NCI-H524 treated with DMSO at 0.1 percent for 48 hours (cell line): ENCODE measurements around the gene UTY.
"Not testable (repeated sequence)": the region's sequence is repeated elsewhere in the genome, so short reads cannot be mapped to it uniquely, and the experiment has no call there.

ENCODE experiments used
- DNase-seq: peaks from one replicate; lab custom pipeline; 2025; lab: John Stamatoyannopoulos, UW

Gene UTY

DNA sequence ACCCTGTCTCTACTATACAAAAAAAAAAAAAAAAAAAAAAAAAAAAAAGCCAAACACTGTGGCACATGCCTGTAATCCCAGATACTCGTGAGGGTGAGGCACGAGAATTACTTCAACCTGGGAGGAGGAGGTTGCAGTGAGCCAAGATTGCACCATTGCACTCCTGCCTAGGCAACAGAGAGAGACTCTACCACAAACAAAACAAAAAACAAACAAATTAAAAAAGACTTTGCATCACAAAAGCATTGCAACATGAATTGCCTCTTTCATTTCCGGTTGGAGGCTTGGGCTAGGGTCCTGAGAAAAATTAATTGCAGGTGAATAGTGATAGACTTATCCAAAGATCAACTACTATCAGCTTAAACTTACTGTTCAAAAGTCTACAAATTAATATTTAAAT is 180.4 kb downstream of the UTY start:
- DNase-seq, result no peak

DNA sequence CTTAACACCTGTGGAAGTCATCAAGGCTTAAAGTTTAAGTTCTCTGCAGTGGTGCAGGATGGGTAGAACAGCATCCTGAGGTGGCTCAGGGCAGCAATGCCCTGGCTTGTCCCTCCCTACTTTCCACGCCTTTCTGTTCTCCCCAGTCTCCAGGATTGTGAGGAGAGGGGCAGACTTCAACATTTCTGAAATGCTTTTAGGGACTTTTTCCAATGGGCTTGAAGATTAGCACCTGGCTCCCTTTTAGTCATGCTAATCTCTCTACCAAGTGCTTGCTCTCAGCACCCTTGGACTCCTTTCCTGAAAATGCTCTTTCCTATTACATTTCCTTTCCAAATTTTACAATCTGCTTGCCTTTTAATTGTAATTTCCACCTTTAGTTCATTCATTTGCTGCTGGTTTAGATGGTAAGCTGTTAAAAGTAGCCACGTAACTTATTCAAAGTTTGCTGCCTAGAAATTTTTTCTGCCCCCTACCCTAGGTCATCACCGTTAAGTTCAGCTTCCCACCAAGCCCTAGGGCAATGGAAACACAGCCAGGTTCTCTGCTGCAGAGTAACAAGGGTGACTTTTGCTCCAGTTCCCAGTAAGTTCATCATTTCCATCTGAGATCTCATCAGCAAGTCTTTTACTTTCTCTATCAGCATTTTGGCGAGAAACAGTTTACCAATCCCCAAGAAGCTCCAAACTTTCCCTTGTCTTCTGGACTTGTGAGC is 183.5 kb downstream of the UTY start:
- no peak for DNase-seq

DNA sequence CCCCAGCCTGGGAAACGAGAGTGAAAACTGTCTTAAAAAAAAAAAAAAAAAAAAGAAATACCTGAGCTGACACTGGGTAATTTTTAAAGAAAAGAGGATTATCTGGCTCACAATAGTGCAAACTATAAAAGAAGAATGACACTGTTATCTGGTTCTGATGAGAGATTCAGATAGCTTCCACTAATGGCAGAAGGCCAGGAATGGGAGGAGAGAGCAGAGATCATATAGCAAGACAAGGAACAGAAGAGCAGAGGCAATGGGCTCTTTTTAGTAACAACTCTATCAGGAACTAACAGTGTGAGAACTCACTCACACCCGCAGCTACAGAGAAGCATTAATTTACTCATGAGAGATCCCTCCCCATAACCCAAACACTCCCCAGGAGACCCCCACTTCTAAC is 184.8 kb downstream of the UTY start:
- no peak for DNase-seq

DNA sequence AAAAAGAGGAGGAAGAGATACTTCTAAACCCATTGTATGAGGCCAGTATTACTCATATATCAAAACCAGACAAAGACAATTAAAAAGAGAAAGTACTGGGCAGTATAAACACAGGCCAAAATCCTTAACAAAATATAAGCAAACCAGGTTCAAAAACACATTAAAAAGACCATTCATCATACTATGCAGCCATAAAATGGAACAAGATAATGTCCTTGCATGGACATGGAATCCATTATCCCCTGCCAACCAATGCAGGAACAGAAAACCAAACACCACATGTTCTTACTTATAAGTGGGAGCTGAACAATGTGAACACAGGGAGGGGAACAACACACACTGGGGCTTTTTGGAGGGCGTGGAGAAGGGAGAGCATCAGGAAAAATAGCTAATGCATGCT is 188.6 kb downstream of the UTY start:
- DNase-seq, result no peak

DNA sequence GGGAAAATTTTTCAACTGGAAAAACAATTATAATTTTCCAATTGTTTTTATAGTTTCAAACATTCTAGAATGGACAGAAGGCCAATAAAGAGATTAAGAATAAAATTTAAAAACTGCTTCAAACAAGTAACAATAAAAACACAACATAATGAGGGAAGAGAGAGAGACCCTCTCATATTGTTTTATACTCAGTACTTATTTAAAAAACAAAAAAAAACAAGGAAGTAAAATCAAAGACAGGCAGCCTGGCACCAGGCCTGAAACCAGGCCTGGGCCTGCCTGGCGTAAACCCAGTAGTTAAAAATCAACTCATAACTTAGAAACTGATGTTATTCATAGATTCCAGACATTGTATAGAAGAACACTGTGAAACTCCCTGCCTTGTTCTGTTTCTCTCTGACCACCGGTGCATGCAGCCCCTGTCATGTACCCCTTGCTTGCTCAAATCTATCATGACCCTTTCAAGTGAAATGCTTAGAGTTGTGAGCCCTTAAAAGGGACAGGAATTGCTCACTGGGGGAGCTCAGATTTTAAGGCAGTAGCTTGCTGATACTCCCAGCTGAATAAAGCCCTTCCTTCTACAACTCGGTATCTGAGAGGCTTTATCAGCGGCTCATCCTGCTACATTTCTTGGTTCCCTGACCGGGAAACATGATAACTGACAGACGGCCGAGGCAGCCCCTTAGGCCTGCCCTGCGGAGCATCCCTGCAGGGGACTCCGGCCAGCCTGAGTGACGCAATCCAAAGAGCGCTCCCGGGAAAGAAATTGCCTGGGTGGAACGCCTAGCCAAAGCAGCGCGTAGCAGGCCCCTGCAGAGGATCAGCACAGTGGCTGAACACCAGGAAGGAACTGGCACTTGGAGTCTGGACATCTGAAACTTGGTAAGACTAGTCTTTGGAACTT is 197.4 kb downstream of the UTY start:
- not testable (repeated sequence) for DNase-seq

DNA sequence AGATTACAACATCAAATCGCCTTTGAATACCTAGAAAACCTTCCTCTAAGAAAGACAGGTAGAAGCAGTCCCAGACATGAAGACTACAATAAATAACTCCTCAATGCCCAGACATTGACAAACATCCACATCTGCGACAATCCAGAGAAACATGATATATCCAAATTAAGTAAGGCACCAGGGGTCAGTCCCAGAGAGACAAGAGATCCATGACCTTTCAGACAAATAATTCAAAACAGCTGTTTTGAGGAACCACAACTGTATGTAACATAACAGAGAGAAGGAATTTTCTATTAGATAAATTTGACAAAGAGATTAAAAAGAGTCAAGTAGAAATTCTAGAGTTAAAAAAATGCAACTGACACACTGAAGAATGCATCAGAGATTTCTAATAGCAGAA is 200.3 kb downstream of the UTY start:
- DNase-seq, result no peak

DNA sequence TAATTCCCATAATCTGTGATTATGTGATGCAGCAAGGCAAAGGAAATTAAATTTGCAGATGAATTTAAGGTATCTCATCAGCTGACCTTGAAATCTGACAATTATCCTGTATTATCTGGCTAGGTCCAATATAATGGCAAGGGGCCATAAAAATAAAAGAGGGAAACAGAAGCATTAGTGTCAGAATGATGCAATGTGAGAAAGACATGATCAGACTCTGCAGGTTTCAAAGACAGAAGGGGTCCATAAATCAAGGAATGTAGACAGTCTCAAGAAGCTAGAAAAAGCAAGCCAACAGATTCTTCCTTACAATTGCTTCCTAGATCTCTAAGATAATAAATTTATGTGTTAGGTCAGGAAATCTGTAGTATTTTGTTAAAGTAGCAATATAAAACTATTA is 208.1 kb downstream of the UTY start:
- DNase-seq, result no peak

DNA sequence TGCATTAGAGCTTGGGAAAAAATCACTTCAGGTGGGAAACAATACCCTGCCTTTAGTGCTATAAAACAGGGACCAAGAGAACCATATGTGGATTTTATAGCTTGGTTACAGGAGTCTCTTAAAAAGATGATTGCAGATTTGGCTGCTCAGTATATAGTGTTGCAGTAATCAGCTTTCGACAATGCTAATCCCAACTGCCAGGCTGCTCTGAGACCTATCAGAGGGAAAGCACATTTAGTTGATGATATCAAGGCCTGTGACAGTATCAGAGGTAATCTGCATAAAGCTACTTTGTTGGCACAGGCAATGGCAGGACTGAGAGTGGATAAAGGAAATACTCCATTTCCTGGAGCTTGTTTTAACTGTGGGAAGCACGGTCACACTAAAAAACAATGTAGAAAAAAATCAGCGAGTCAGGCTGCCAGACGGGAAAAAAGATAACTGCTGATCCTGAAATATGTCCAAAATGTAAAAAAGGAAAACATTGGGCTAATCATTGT is 225.8 kb downstream of the UTY start:
- not testable (repeated sequence) for DNase-seq

DNA sequence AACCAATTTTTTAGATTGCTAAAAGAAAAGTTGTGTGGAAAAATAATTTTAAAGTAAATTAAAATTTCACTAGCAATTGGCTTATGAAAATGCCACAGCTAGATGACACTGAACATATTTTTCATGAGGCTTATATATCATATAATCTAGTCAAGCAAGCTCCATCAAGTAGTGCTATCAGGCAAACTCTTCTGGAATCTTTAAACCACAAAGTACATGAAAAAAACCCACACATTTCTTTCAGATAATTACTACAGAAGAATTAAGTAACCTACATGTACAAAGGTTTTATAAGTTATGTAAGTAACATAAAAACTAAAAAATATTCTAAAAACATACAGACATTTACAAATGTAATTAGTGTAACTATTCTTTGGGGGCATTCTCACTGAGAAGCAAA is 229.4 kb downstream of the UTY start:
- no peak for DNase-seq

DNA sequence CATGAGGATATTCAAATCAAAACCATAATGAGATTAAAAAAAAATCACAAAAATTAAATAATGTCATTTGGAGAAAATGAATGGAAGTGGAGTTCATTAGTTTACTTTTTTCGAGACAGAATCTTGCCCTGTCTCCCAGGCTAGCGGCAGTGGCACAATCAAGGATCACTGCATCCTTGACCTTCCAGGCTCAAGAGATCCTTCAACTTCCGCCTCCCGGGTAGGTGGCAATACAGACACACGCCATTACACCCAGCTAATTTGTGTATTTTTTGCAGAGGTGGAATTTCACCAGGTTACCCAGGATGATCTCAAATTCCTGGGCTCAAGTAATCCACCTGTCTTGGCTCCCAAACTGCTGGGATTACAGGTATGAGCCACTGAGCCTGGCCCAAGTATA is 236.1 kb downstream of the UTY start:
- DNase-seq, result no peak

DNA sequence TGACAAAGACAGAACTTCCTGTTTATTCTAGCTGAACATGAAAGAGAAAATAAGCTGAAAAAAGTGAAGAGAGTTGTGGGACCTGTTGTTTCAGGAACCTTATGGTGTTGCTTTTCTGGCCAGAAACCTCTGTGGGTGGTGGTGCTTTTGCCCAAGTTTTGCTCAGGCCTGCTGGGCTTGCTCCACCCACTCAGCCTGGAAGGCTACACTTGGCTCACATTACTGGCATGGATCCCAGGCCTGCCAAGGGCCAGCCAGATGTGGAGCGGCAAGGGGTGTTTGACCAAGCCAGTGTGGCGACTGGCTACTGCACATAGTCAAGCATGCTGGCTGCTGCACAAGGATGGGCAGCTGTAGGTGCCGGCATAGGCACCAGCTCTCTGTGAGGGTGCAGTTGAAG is 245.9 kb downstream of the UTY start:
- DNase-seq, result no peak

DNA sequence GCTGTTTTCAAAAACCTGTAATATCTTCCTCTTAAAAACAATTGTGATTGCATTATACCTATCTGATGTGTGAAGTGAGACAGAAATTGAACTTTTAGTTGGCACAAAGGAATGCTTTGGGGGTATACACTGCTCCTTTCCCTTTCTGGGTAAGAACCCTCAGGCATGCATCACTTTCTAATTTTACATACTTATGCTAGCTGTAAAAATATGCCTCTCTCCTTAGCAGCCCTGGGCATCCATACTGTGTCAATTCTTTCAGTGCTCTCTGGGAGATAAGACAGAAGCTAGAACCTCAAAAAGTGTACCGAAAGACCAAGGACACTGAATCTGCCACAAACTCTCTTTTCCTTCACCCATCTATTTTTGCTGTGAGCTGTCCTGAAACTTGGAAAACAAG is 246.7 kb downstream of the UTY start:
- DNase-seq, result no peak

DNA sequence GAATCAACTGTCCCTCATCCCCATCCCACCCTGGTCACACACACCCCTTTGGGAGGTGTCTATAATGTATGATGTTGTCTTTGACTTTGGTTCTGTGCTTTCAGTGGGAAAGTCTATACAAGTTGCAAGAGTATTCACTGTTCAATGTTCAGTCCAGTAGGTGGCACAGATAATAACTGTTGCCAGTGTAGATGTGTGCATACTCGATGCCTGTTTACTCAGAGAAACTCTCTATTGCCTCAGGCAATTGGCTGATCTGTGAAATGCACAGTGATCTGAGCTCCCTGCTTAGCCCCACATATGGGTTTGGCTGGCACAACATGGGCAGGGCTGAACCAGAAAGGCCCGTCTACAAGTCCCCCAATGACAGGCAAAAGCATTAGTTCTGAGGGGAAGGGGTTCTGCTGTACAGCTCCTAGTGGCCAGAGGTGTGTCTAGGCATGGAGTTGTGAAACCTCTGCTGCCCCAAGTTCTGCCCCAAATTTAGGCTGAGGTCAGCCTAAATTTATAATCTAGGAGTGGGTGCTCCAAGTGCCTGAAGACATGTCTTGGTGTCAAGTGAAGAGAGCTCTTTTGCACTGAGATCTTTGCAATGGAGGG is 252.4 kb downstream of the UTY start:
- no peak for DNase-seq

DNA sequence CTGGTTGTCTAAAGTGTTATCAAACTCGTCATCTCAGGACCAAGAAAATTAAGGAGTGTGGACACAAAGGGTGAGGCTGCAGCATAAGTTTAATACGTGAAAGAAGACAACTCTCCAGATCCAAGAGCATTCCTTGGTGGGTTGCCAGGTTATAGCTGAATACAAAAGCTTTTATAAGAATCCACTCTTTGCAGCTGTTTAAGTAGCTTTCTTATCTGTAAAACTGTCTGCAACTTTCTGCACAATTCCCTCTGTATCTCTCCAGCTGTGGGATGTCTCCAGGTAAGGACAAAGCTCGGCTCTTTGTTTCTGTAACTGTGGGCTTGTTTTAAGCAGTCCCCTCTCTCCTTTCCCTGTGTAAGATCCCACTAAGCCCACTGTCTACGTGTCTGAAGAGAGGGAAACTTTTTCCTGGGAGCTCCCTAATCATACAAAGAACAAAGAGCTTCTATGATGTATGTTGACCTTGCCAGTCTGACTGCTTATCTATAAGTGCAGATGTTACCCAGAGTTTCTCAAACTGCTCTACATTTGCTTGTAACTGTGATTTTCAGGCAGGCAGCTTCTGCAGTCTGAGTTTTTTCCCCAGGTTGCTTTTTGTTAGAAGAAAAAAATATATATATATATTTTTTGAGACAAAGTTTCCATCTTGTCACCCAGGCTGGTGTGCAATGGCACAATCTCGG is 268.7 kb downstream of the UTY start:
- DNase-seq, result no peak

DNA sequence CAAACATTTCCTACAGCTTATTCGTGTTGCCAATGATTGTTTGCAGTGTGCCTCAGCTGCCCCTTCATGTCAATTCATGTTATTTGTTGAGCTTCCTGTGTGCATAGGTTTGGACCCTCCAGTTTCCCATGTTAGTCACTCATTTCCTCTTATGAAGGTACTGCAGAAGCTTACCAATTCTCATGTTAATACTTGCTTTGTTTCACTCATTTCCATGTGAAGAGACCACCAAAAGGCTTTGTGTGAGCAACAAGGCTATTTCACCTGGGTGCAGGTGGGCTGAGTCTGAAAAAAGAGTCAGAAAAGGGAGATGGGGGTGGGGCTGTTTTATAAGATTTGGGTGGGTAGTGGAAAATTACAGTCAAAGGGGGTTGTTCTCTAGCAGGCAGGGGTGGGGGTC is 274.6 kb downstream of the UTY start:
- DNase-seq, result no peak
